Spleen (tissue), 11 donors: ENCODE data around the gene CHAMP1. TPM values are rescaled to one million over a fixed set of nuclear protein-coding genes. Genes with fewer than 3 reads are reported as not detected.

Source experiments
- DNase-seq: peaks from one replicate; pipeline ENCODE4 v3.0.0-alpha.2; 2020
- H3K27ac ChIP-seq, 8 donors: fragments of 200-600 bp; sonication (generic) in 7 of 8; 1 replicate in 4 of 8; 2 replicates in 4 of 8; pipeline versions ENCODE4 v1.5.0 to v1.8.0; 2016 to 2021; ENCODE audit warnings: inconsistent platforms in 4 of 8, mild to moderate bottlenecking in 4 of 8, moderate library complexity in 1 of 8
- H3K27me3 ChIP-seq, 7 donors: fragments of 200-600 bp; sonication (generic) in 6 of 7; replicated peaks in 1 of 7; 1 replicate in 4 of 7; 2 replicates in 3 of 7; pipeline versions ENCODE4 v1.5.0 to v1.8.0; 2016 to 2021; ENCODE audit warnings: inconsistent platforms in 3 of 7, mild to moderate bottlenecking in 1 of 7
- H3K36me3 ChIP-seq, 6 donors: fragments of 200-600 bp; sonication (generic) in 5 of 6; 1 replicate in 4 of 6; 2 replicates in 2 of 6; pipeline versions ENCODE4 v1.5.0 to v1.8.0; 2016 to 2021; ENCODE audit warnings: inconsistent platforms in 2 of 6
- H3K4me1 ChIP-seq, 6 donors: fragments of 200-600 bp; sonication (generic) in 5 of 6; 1 replicate in 3 of 6; 2 replicates in 3 of 6; pipeline versions ENCODE4 v1.5.0 to v1.8.0; 2016 to 2021; ENCODE audit warnings: inconsistent platforms in 3 of 6
- H3K4me3 ChIP-seq, 8 donors: fragments of 200-600 bp; sonication (generic) in 7 of 8; 1 replicate in 4 of 8; 2 replicates in 4 of 8; pipeline versions ENCODE4 v1.5.0 to v1.8.0; 2016 to 2021; ENCODE audit warnings: inconsistent platforms in 4 of 8, mild to moderate bottlenecking in 4 of 8, moderate library complexity in 2 of 8
- H3K9me3 ChIP-seq, 8 donors: fragments of 200-600 bp; sonication (generic) in 7 of 8; 1 replicate in 4 of 8; 2 replicates in 4 of 8; pipeline versions ENCODE4 v1.5.0 to v1.8.0; 2016 to 2021; ENCODE audit warnings: inconsistent platforms in 4 of 8
- POLR2A ChIP-seq, 3 donors: fragments of 450-650 bp; IDR thresholded peaks; one replicate each; pipeline ENCODE4 v1.5.1; 2017; ENCODE audit warnings: antibody characterized with exemption in 3 of 3, mild to moderate bottlenecking in 1 of 3
- POLR2AphosphoS5 ChIP-seq, 3 donors: sonication (generic); formaldehyde crosslinking; IDR thresholded peaks; one replicate each; pipeline ENCODE4 v1.5.1; 2017; ENCODE audit warnings: antibody characterized with exemption in 3 of 3
- WGBS, 5 donors: extraction: QIAGEN DNeasy Blood & Tissue Kit in 3 of 5; methylation state at CpG; one replicate each; pipeline versions ENCODE4 v1.1.5 to v1.1.7; 2013 to 2018; 5-methylcytosine and 5-hydroxymethylcytosine counted together
- intact Hi-C: fragments of 100-400 bp; cut with DNase I; formaldehyde crosslinking; loops from one replicate; pipeline ENCODE4 v1.15.0; 2023; ENCODE audit warnings: low total_unique reads
- polyA plus RNA-seq, 3 donors: library from polyadenylated mRNA; stranded (reverse); fragments of 200-250 nt; gene quantifications; one replicate each; pipeline ENCODE4 v1.2.1, GENCODE V29; 2013
- total RNA-seq, 7 donors: library from RNA; depleted of rRNA in 3 of 7; stranded (reverse); fragments of >200 nt in 3 of 7; fragmentation: NEBNext Ultra II Directional in 4 of 7; extraction: Animal tissue kit (Norgen Biotek cat#: 25700) in 4 of 7; gene quantifications; one replicate each; pipeline versions ENCODE4 v1.1.0 to v1.2.1, GENCODE V29; 2016 to 2021
- TF ChIP-seq, protein P1 (sequence below), 11 experiments: fragments of 200-600 bp in 7 of 11; fragments of 450-650 bp in 4 of 11; sonication (generic) in 4 of 11; IDR thresholded peaks in 8 of 11; conservative IDR thresholded peaks in 3 of 11; 1 replicate in 7 of 11; 2 replicates in 4 of 11; pipeline versions ENCODE4 v1.4.0 to v1.8.0; 2016 to 2021; ENCODE audit warnings: antibody characterized with exemption in 11 of 11, inconsistent platforms in 4 of 11, mild to moderate bottlenecking in 1 of 11
- donor health status: healthy with polysubstance abuse.
- donor health status: DM: no; HTN: no; CAD: no; lungs with moderate emphysema.
- donor health status: DM: no; HTN: no; CAD: no.
- donor health status: Bipolar disorder and iron deficiency.
- donor health status: healthy.
- donor health status: DM: no; HTN: no; CAD: no.
- donor health status: DM: yes; HTN: yes; CAD: no.

CHAMP1 gene
- total and polyA plus RNA-seq, 10 donors, result 3.8 to 49.8 (median 22.0) TPM

- no peak for TF ChIP-seq POLR2AphosphoS5 (IDR thresholded peaks at IDR 0.05)
- TF ChIP-seq POLR2A (IDR thresholded peaks at IDR 0.05), result no peak
- TF ChIP-seq, protein P1, sequence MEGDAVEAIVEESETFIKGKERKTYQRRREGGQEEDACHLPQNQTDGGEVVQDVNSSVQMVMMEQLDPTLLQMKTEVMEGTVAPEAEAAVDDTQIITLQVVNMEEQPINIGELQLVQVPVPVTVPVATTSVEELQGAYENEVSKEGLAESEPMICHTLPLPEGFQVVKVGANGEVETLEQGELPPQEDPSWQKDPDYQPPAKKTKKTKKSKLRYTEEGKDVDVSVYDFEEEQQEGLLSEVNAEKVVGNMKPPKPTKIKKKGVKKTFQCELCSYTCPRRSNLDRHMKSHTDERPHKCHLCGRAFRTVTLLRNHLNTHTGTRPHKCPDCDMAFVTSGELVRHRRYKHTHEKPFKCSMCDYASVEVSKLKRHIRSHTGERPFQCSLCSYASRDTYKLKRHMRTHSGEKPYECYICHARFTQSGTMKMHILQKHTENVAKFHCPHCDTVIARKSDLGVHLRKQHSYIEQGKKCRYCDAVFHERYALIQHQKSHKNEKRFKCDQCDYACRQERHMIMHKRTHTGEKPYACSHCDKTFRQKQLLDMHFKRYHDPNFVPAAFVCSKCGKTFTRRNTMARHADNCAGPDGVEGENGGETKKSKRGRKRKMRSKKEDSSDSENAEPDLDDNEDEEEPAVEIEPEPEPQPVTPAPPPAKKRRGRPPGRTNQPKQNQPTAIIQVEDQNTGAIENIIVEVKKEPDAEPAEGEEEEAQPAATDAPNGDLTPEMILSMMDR (IDR thresholded peaks at IDR 0.05 in 8 of 11, conservative IDR thresholded peaks at IDR 0.05 in 3 of 11), result no peak
- Histone ChIP-seq H3K4me3 (no peak overlapping the region), H3K36me3 (peaks cover 0 to 52% (median 11%) of the 10 kb centered on the region in 6 donors), H3K9me3 (no peaks in the 10 kb centered on the region), H3K27ac (peak overlapping the region in 4 of 8 donors; percentile 97 to 99 (median 98)), H3K27me3 (no peaks in the 10 kb centered on the region), H3K4me1 (peaks cover 21 to 45% (median 31%) of the 10 kb centered on the region in 6 donors)
- DNase-seq, result no peak
- intact Hi-C loops, result no loop called here
- WGBS, 5 donors, result 85 to 91% (median 87%) methylated on average over 4 of the region's 4 CpGs
Observed at GRCh38 chr13:114279146-114279545, 35.2 kb upstream of the CHAMP1 start.

DNA sequence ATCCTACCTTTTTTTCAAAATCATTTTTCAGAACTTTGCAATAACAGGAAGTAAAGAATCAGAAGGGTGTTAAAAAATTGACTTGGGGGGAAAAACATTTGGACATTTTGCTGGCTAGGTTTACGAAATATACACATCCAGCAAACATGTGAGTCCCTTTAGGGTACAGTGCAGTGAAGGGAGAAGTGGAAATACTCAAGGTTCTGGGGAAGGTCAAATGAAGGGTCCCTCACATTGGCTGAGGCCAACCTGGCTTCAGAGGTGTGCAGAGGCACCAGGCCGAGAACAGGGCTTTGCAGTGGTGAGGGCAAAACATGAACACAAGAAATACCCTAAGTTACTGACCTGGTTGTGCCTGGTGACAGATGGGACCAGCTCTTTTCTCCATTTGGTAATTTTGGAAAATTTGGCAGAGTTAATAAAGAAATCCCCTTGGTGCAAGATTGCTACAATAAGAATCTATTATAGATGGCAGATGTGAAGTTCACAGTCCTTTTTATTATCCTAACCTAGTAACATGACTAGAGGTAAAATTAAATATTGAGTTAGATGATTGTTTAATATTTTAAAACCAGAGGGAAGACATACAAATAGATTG is 34.4 kb upstream of the CHAMP1 start:
- Histone ChIP-seq H3K4me1 (peaks cover 21 to 52% (median 34%) of the 10 kb centered on the region in 6 donors), H3K9me3 (no peaks in the 10 kb centered on the region), H3K36me3 (peaks cover 0 to 52% (median 10%) of the 10 kb centered on the region in 6 donors), H3K27me3 (no peaks in the 10 kb centered on the region), H3K4me3 (peak overlapping the region in 2 of 8 donors; percentile 83 to 90), H3K27ac (peak overlapping the region in 7 of 8 donors; percentile 97 to 99 (median 99))
- intact Hi-C loops, result no loop called here
- whole genome bisulfite sequencing, 5 donors, result 72 to 81% (median 79%) methylated on average over 2 of the region's 2 CpGs
- TF ChIP-seq POLR2AphosphoS5 (IDR thresholded peaks at IDR 0.05), result no peak
- TF ChIP-seq, protein P1 (IDR thresholded peaks at IDR 0.05 in 8 of 11, conservative IDR thresholded peaks at IDR 0.05 in 3 of 11), result no peak
- no peak for TF ChIP-seq POLR2A (IDR thresholded peaks at IDR 0.05)
- DNase-seq, result peak; percentile 56

DNA sequence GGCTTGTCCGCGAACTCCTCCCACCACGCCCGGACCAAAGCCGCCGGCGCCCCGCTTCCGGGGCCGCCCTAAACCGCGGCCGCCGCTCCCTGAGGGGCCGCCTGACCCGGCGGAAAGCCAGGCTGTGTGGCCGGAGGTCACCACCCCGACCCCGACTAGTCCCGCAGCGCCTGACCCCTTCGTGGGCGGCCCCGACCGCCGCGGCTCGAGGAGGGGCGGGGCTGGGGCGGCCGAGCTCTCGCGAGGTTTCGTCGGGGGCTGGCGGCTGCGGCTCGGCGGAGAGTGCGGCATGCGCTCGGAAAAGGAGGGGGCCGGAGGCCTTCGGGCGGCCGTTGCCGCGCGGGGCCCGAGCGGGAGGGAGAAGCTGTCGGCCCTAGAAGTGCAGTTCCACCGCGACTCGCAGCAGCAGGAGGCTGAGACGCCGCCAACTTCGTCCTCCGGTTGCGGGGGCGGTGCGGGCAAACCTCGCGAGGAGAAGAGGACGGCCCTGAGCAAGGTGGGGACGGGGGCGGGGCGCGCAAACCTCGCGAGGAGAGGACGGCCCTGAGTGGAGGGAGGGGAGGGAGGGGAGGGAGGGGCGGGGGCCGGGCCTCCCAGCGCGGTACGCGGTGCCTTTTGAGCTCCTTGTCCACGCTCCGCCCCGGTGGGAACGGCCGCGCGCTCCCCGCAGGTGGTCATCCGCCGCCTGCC is 32.8 kb upstream of the CHAMP1 start, which contains the start of gene UPF3A:
Gene UPF3A (plus strand): TSS at position 251 of the 690 bp plus-strand sequence. CDS start 39 bp downstream, at position 290.
- Histone ChIP-seq H3K36me3 (peaks cover 0 to 52% (median 10%) of the 10 kb centered on the region in 6 donors), H3K4me1 (peaks cover 21 to 54% (median 37%) of the 10 kb centered on the region in 6 donors), H3K4me3 (peak within 1 kb of the TSS; percentile 69 to 90 (median 80)), H3K9me3 (no peaks in the 10 kb centered on the region), H3K27me3 (no peaks in the 10 kb centered on the region), H3K27ac (peak within 1 kb of the TSS; percentile 96 to 99 (median 98))
- TF ChIP-seq POLR2AphosphoS5 (IDR thresholded peaks at IDR 0.05) (peak; percentile 92 to 94 (median 93)), POLR2A (IDR thresholded peaks at IDR 0.05) (peak in 2 of 3 donors; percentile 24 to 66)
- TF ChIP-seq, protein P1 (IDR thresholded peaks at IDR 0.05 in 8 of 11, conservative IDR thresholded peaks at IDR 0.05 in 3 of 11), result peak in 2 of 11 experiments; percentile 22 to 28
- peak; percentile 97 for DNase-seq
- intact Hi-C loops, result no loop called here
- WGBS, 5 donors, result 0 to 1% (median 1%) methylated on average over 10 to 88 of the region's 89 CpGs
